ENCODE measurements around the gene GAREM1. TPM values are rescaled to one million over a fixed set of nuclear protein-coding genes. Genes with fewer than 3 reads are reported as not detected.

GAREM1 gene
- total and polyA plus RNA-seq, 2 of the 8 experiments (the other 6 are each of a cell fraction or from before 2014, with no cell fraction given): 3.6 to 9.2 TPM

- Histone ChIP-seq H3K79me2 (ENCODE audit: control insufficient read depth in 1 of 2, insufficient read depth in 2 of 2, low read length in 2 of 2) (no peaks in the 10 kb centered on the region), H2BK20ac (ENCODE audit: low read length) (no peak overlapping the region), H3K79me1 (ENCODE audit: low read depth, low read length) (no peaks in the 10 kb centered on the region), H2BK5ac (ENCODE audit: low read depth, low read length) (no peak overlapping the region), H3K27me3 (replicated peaks in 1 of 4; ENCODE audit: control insufficient read depth in 3 of 4, extremely low read depth in 1 of 4, insufficient read depth in 3 of 4, low read length in 3 of 4) (no peaks in the 10 kb centered on the region), H4K8ac (ENCODE audit: extremely low read depth, insufficient read depth, low read length) (no peak overlapping the region), H3K9ac (replicated peaks in 1 of 4; ENCODE audit: extremely low read depth in 1 of 4, low read depth in 3 of 4, low read length in 3 of 4) (no peak overlapping the region; a peak in 1 of 7 replicates), H2BK15ac (ENCODE audit: low read length) (no peak overlapping the region), H3K56ac (replicated peaks; ENCODE audit: insufficient read length, low read depth, low read length) (no peak overlapping the region), H3K4me1 (replicated peaks in 1 of 4; ENCODE audit: control insufficient read depth in 3 of 4, insufficient read depth in 4 of 4, low read length in 3 of 4) (no peaks in the 10 kb centered on the region; a peak in 1 of 7 replicates), H3K4me3 (ENCODE audit: extremely low read depth in 1 of 4, insufficient read depth in 2 of 4, low read depth in 3 of 4, low read length in 4 of 4) (no peak overlapping the region), H4K91ac (replicated peaks; ENCODE audit: insufficient read length, low read length) (no peak overlapping the region), H2AFZ (ENCODE audit: low read length) (no peak overlapping the region), H3K4me2 (ENCODE audit: insufficient read depth in 1 of 2, low read depth in 2 of 2, low read length in 2 of 2) (no peak overlapping the region), H3K14ac (ENCODE audit: insufficient read length) (no peak overlapping the region), H3K18ac (ENCODE audit: extremely low read depth, low read length) (no peak overlapping the region), H4K20me1 (replicated peaks in 1 of 2; ENCODE audit: control insufficient read depth in 1 of 2, insufficient read depth in 2 of 2, low read length in 2 of 2) (no peaks in the 10 kb centered on the region), H2BK120ac (replicated peaks; ENCODE audit: low read depth, low read length) (no peak overlapping the region), H3K4ac (replicated peaks; ENCODE audit: insufficient read length, low read depth, low read length) (no peak overlapping the region), H3K23ac (ENCODE audit: insufficient read length) (no peak overlapping the region), H3K36me3 (ENCODE audit: control insufficient read depth in 2 of 4, insufficient read depth in 4 of 4, low read length in 3 of 4) (no peaks in the 10 kb centered on the region), H3K23me2 (ENCODE audit: low read depth, low read length) (no peaks in the 10 kb centered on the region), H3K9me3 (ENCODE audit: insufficient read depth in 2 of 2, low read depth in 1 of 2, low read length in 1 of 2) (no peaks in the 10 kb centered on the region), H3K27ac (ENCODE audit: low read depth, low read length) (no peak overlapping the region), H2AK5ac (ENCODE audit: low read depth, low read length) (no peak overlapping the region), H4K5ac (ENCODE audit: insufficient read length, low read depth, low read length) (no peak overlapping the region), H2BK12ac (ENCODE audit: low read depth, low read length) (no peak overlapping the region)
- TF ChIP-seq, protein P1, sequence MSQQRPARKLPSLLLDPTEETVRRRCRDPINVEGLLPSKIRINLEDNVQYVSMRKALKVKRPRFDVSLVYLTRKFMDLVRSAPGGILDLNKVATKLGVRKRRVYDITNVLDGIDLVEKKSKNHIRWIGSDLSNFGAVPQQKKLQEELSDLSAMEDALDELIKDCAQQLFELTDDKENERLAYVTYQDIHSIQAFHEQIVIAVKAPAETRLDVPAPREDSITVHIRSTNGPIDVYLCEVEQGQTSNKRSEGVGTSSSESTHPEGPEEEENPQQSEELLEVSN (IDR thresholded peaks at IDR 0.05): no peak
- TF ChIP-seq JUN (IDR thresholded peaks at IDR 0.05; ENCODE audit: low read depth, low read length): no peak
- TF ChIP-seq TCF12 (IDR thresholded peaks at IDR 0.05; ENCODE audit: low read depth, low read length): no peak
- TF ChIP-seq CBX8 (IDR thresholded peaks at IDR 0.05; ENCODE audit: borderline replicate concordance, low read depth, low read length): no peak
- no peak for TF ChIP-seq SIRT6 (IDR thresholded peaks at IDR 0.05; ENCODE audit: low read length)
- TF ChIP-seq EZH2 (IDR thresholded peaks at IDR 0.05; ENCODE audit: low read depth, low read length, severe bottlenecking): no peak
- TF ChIP-seq PHF8 (conservative IDR thresholded peaks at IDR 0.05; ENCODE audit: low read depth, low read length): no peak
- no peak for TF ChIP-seq SP2 (IDR thresholded peaks at IDR 0.05; ENCODE audit: low read length)
- no peak for TF ChIP-seq CTBP2 (IDR thresholded peaks at IDR 0.05; ENCODE audit: borderline replicate concordance, insufficient read depth, insufficient read length, low read length)
- TF ChIP-seq HDAC6 (IDR thresholded peaks at IDR 0.05; ENCODE audit: low read depth, low read length): no peak
- no peak for TF ChIP-seq EP300 (IDR thresholded peaks at IDR 0.05; ENCODE audit: borderline replicate concordance in 1 of 2, low read depth in 2 of 2, low read length in 2 of 2)
- TF ChIP-seq MAX (IDR thresholded peaks at IDR 0.05): no peak
- CTCF ChIA-PET (ENCODE audit: partially characterized antibody): no interaction called here
- FAIRE-seq (no peak), DNase-seq (ENCODE audit: low read depth in 1 of 2, low spot score in 2 of 2) (no peak)
- WGBS, 2 experiments (ENCODE audit: extremely low coverage in 1 of 2, insufficient coverage in 1 of 2, insufficient read length in 1 of 2, insufficient replicate concordance in 2 of 2, low coverage in 1 of 2, low lambda C conversion rate in 2 of 2, missing lambda C conversion rate in 1 of 2): 85% methylated on average over 2 of the region's 2 CpGs; no CpG with 5 or more reads in 1 of the 2 experiments
- POLR2A ChIA-PET (ENCODE audit: partially characterized antibody): no interaction called here
These were observed 177.6 kb downstream of the GAREM1 start for GRCh38 chr18:32293107-32293506.

All from H1 (cell line).